OCI-LY1 (cell line): ENCODE results near the gene CSNK1A1.
"Not testable (repeated sequence)": the region's sequence is repeated elsewhere in the genome, so short reads cannot be mapped to it uniquely, and the experiment has no call there.

Experiments
- H2AFZ ChIP-seq: fragments of 200-600 bp; sonication (generic), shearing (Covaris generic); 2 replicates; pipeline ENCODE4 v1.6.0; 2014; ENCODE audit warnings: antibody characterized with exemption, mild to moderate bottlenecking, low read length
- H3F3A ChIP-seq: fragments of 200-600 bp; sonication (generic), shearing (Covaris generic); 2 replicates; pipeline ENCODE4 v1.6.0; 2014; ENCODE audit warnings: mild to moderate bottlenecking, antibody characterized with exemption, low read length, moderate library complexity; ENCODE audit not compliant: insufficient read depth
- H3K27ac ChIP-seq: fragments of 200-600 bp; sonication (generic); 2 replicates; pipeline ENCODE4 v1.5.1; 2014; ENCODE audit warnings: low read length, mixed run types, mild to moderate bottlenecking, low read depth; ENCODE audit not compliant: poor library complexity, severe bottlenecking
- H3K27me3 ChIP-seq: fragments of 200-600 bp; sonication (generic); 2 replicates; pipeline ENCODE4 v1.6.0; 2014; ENCODE audit warnings: antibody characterized with exemption, mild to moderate bottlenecking, low read length, moderate library complexity; ENCODE audit not compliant: insufficient read depth
- H3K36me3 ChIP-seq: fragments of 200-600 bp; sonication (generic); 2 replicates; pipeline ENCODE4 v1.6.1; 2014; ENCODE audit warnings: mild to moderate bottlenecking, antibody characterized with exemption, low read length, moderate library complexity, mixed read lengths; ENCODE audit not compliant: insufficient read depth
- H3K4me1 ChIP-seq: fragments of 200-600 bp; sonication (generic); 2 replicates; pipeline ENCODE4 v1.5.1; 2014; ENCODE audit warnings: mild to moderate bottlenecking, low read length, moderate library complexity; ENCODE audit not compliant: insufficient read depth, severe bottlenecking
- H3K4me2 ChIP-seq: fragments of 200-600 bp; sonication (generic), shearing (Covaris generic); 2 replicates; pipeline ENCODE4 v1.6.1; 2014; ENCODE audit warnings: low read length
- H3K4me3 ChIP-seq: fragments of 200-600 bp; sonication (generic); 2 replicates; pipeline ENCODE4 v1.5.1; 2014; ENCODE audit warnings: low read length, low read depth, mild to moderate bottlenecking, mixed read lengths; ENCODE audit not compliant: poor library complexity, severe bottlenecking
- H3K79me2 ChIP-seq: fragments of 200-600 bp; shearing (Covaris generic); 2 replicates; pipeline ENCODE4 v1.6.1; 2016; ENCODE audit warnings: mixed run types, low read length, mixed read lengths; ENCODE audit not compliant: insufficient read depth
- H3K9ac ChIP-seq: fragments of 200-600 bp; sonication (generic), shearing (Covaris generic); 2 replicates; pipeline ENCODE4 v1.6.1; 2014; ENCODE audit warnings: mild to moderate bottlenecking, low read length, mixed read lengths
- H3K9me2 ChIP-seq: fragments of 200-600 bp; sonication (generic), shearing (Covaris generic); 2 replicates; pipeline ENCODE4 v1.6.1; 2014; ENCODE audit warnings: low read depth, mild to moderate bottlenecking, low read length, mixed read lengths
- H3K9me3 ChIP-seq: fragments of 200-600 bp; shearing (Covaris generic); 2 replicates; pipeline ENCODE4 v1.6.1; 2014; ENCODE audit warnings: low read length, mixed read lengths
- H4K20me1 ChIP-seq: fragments of 200-600 bp; sonication (generic), shearing (Covaris generic); 2 replicates; pipeline ENCODE4 v1.6.0; 2016; ENCODE audit warnings: mild to moderate bottlenecking, low read length; ENCODE audit not compliant: insufficient read depth
- CTCF ChIP-seq: fragments of 200-600 bp; sonication (generic), shearing (Covaris generic); IDR thresholded peaks from 2 replicates; pipeline ENCODE4 v1.5.1; 2017; ENCODE audit warnings: mild to moderate bottlenecking, antibody characterized with exemption, low read length, moderate library complexity, mixed read lengths
- EZH2 ChIP-seq: fragments of 200-600 bp; sonication (generic), shearing (Covaris generic); IDR thresholded peaks from 2 replicates; pipeline ENCODE4 v1.8.0; 2017; ENCODE audit warnings: borderline replicate concordance, mixed run types, mild to moderate bottlenecking, antibody characterized with exemption, low read length, moderate library complexity, mixed read lengths

CSNK1A1 gene

GRCh38 chr5:149448831-149449714 lies 102.2 kb downstream of the CSNK1A1 start:
- Histone ChIP-seq H3K4me1 (no peaks in the 10 kb centered on the region), H3K27ac (no peak overlapping the region), H3K79me2 (no peaks in the 10 kb centered on the region), H3K9ac (no peak overlapping the region), H3K4me3 (no peak overlapping the region), H3F3A (no peaks in the 10 kb centered on the region), H4K20me1 (no peaks in the 10 kb centered on the region), H3K9me3 (no peaks in the 10 kb centered on the region), H3K4me2 (no peak overlapping the region), H3K27me3 (no peaks in the 10 kb centered on the region), H3K36me3 (no peaks in the 10 kb centered on the region), H2AFZ (no peak overlapping the region), H3K9me2 (no peaks in the 10 kb centered on the region)
- TF ChIP-seq EZH2 = no peak
- TF ChIP-seq CTCF = peak; percentile 60; the same call in 1 of the 2 replicates

- no peak overlapping the region for H2AFZ ChIP-seq
- no peaks in the 10 kb centered on the region for H3K4me1 ChIP-seq
- no peak overlapping the region for H3K9ac ChIP-seq
- TF ChIP-seq EZH2 (no peak), CTCF (no peak)
- H3K27ac ChIP-seq = no peak overlapping the region
- no peak overlapping the region for H3K4me2 ChIP-seq
- H3K4me3 ChIP-seq = no peak overlapping the region
- H3F3A ChIP-seq = no peaks in the 10 kb centered on the region
- H3K36me3 ChIP-seq = no peaks in the 10 kb centered on the region
- H3K9me3 ChIP-seq = no peaks in the 10 kb centered on the region
- H3K27me3 ChIP-seq = no peaks in the 10 kb centered on the region
- no peaks in the 10 kb centered on the region for H3K79me2 ChIP-seq
- no peaks in the 10 kb centered on the region for H4K20me1 ChIP-seq
- H3K9me2 ChIP-seq = no peaks in the 10 kb centered on the region
Observed at GRCh38 chr5:149448431-149448830, 102.8 kb downstream of the CSNK1A1 start.

GRCh38 chr5:149447373-149448367 lies 103.6 kb downstream of the CSNK1A1 start:
- Histone ChIP-seq H3F3A (no peaks in the 10 kb centered on the region), H3K4me2 (no peak overlapping the region), H3K9ac (no peak overlapping the region), H3K79me2 (no peaks in the 10 kb centered on the region), H3K9me2 (no peaks in the 10 kb centered on the region), H3K9me3 (no peaks in the 10 kb centered on the region), H4K20me1 (no peaks in the 10 kb centered on the region), H2AFZ (no peak overlapping the region), H3K4me3 (no peak overlapping the region), H3K27me3 (no peaks in the 10 kb centered on the region), H3K4me1 (no peaks in the 10 kb centered on the region), H3K36me3 (no peaks in the 10 kb centered on the region), H3K27ac (no peak overlapping the region)
- TF ChIP-seq CTCF (no peak), EZH2 (no peak)

GRCh38 chr5:149446794-149447193 lies 104.4 kb downstream of the CSNK1A1 start:
- not testable (repeated sequence) for H3F3A ChIP-seq, H3K9me2 ChIP-seq, H2AFZ ChIP-seq, H3K4me1 ChIP-seq, H3K4me3 ChIP-seq, H3K36me3 ChIP-seq, H4K20me1 ChIP-seq, H3K79me2 ChIP-seq, H3K9me3 ChIP-seq, H3K27me3 ChIP-seq, H3K4me2 ChIP-seq, H3K9ac ChIP-seq, H3K27ac ChIP-seq
